Retinal pigment epithelial cell (primary cell): ENCODE data around the gene CES5A.
"Not testable (repeated sequence)": the region's sequence is repeated elsewhere in the genome, so short reads cannot be mapped to it uniquely, and the experiment has no call there.

Source experiments
- DNase-seq: peaks from one replicate; pipeline ENCODE4 v3.0.0-alpha.2; 2010; ENCODE audit warnings: low read depth
- H3K4me3 ChIP-seq: 2 replicates; pipeline ENCODE4 v1.5.1; 2011; ENCODE audit warnings: mild to moderate bottlenecking, low read length, control low read depth, moderate library complexity
- TF ChIP-seq, protein P1 (sequence below): conservative IDR thresholded peaks from 2 replicates; pipeline ENCODE4 v1.5.1; 2011; ENCODE audit warnings: low read depth, low read length, control low read depth, inconsistent platforms

CES5A gene

DNA sequence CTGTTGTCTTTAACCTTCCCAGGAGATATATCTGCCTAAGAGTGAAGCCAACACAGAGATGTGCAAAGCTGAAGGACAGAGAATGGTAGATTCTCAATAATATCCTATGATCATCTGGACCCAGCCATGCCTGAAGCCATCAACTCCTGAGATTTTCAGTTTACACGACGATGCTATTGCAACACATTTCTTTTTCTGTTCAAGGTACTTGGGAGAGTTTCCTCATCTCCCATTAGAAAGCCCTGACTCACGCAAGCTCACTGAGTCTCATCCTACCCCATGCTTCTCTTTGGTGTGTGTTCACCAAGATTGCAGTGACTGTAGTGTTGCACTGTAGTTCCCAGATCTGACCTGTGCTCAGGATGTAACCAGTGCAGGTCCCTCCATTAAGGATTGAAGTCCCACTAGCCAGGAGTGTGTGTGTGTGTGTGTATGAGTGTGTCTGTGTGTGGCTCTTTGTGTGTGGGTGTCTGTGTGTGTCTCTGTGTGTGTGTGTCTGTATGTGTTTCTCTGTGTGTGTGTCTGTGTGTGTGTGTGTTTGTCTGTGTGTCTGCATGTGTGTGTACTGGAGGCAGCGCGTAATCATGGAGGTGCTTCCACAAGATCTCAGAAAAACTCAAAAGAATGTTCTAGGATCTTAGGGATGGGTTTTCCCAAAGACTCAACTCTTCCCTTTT is 57.8 kb downstream of the CES5A start:
- DNase-seq, result no peak
- no peak overlapping the region for H3K4me3 ChIP-seq
- TF ChIP-seq, protein P1, sequence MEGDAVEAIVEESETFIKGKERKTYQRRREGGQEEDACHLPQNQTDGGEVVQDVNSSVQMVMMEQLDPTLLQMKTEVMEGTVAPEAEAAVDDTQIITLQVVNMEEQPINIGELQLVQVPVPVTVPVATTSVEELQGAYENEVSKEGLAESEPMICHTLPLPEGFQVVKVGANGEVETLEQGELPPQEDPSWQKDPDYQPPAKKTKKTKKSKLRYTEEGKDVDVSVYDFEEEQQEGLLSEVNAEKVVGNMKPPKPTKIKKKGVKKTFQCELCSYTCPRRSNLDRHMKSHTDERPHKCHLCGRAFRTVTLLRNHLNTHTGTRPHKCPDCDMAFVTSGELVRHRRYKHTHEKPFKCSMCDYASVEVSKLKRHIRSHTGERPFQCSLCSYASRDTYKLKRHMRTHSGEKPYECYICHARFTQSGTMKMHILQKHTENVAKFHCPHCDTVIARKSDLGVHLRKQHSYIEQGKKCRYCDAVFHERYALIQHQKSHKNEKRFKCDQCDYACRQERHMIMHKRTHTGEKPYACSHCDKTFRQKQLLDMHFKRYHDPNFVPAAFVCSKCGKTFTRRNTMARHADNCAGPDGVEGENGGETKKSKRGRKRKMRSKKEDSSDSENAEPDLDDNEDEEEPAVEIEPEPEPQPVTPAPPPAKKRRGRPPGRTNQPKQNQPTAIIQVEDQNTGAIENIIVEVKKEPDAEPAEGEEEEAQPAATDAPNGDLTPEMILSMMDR, result no peak

DNA sequence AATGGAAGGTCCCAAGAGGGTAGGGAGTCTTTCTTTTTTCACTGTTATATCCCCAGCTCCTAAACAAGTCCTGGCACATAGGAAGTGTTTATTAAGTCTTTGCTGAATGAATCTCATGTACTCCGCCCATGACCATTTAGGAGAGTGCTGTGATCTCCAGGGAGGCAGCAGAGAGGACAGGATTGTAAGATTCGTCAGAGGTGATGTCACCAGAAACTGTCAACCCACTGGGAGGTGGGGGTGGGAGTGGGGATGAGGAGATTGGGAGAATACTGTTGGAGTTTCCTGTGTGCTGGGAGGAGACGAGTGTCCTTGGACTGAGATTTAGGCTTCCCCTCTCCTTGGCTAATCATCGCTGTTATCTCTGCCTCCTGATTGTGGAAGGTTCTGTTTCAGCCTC is 59.0 kb downstream of the CES5A start:
- not testable (repeated sequence) for DNase-seq, H3K4me3 ChIP-seq

DNA sequence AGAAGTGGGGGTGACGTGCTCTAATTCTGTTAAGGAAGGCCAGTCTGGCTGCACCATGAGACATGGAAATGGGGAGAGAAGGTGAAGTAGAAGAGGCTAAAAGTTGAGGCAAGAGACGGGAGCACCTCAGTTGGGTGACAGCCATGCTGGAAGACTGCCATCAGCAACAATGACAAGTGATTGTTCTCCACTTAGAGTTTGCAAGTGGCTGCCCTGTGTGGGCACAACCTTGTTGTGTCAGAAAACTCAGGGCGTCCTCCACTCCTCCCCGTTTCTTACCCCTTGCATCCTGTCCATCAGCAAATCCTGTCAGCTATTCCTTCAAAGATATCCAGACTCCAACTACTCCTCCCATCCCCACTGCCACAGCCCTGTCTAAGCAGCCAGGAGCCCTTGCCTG is 59.9 kb downstream of the CES5A start:
- TF ChIP-seq, protein P1, result no peak
- H3K4me3 ChIP-seq, result no peak overlapping the region
- DNase-seq, result no peak

DNA sequence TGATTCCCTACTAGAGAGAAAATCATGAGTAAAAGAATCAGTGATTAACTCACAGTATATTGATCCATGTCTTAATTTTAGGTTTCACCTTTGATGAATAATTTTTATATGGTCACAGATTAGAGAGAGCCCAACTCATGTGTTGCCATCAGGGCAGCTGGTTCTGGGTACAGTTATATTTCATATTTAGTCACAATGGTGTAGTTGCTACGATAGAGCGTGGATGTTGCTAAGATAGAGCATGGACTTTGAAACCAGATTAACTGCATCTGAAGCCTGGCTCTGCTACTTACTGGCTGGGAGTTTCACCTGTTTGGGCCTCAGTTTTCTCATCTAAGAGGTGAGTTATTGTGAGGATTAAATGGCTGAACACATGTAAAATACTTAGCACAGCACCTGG is 61.0 kb downstream of the CES5A start:
- not testable (repeated sequence) for DNase-seq, H3K4me3 ChIP-seq

DNA sequence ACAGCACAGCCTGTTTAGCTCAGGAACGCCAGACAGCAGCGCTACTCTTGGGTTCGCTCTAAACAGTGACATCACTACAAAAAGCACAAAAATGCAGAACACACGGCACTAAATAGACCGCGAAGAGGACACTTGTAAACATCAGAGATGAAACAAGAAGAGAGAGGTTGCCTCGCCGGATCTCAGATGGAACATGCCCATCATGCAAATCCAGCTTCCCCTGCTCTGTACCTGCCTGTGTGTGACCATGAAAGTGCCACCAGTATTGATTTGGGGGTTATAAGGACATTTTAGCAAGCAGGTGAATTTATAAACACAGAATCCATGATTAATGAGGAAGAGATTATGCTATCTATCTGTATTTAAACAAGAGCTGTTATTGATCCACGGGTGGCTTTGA is 61.4 kb downstream of the CES5A start:
- not testable (repeated sequence) for DNase-seq, H3K4me3 ChIP-seq

DNA sequence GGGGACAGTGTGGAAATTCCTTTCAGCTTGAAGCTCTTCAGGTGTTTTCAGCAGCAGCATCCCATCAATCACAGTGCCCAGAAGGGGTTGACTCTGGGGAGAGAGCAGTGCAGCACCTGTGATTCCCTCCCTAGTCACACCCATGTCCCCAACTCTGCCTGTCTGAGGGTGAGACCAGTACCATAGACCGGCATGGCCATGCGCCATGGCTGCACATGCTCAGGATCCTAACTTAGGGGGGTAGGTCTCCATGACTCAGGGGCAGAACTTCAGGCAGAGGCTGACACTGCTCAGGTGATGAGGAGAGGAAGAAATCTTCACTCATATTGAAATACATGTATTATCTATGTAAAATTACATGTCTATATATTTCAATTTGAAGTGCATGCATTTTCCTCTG is 62.2 kb downstream of the CES5A start:
- TF ChIP-seq, protein P1, result no peak
- H3K4me3 ChIP-seq, result no peak overlapping the region
- DNase-seq, result no peak

DNA sequence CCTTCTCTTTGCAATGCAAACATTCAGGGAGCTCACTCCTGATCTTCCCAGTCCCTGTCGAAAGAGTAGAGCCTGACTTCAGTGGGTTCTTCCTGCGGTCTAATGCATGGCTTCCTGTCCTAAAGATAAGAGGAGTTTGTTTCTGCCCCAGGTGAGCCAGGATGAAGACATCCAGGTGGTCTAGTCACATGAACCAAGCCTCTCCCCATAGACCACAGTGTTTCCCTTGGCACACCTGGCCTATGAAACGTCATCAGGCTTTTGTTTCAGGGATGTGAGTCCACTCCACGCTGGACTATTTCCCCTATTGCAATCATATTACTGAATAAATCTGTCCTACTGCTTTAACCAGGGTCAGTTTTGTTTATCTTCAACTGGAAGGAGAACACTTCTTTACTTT is 63.4 kb downstream of the CES5A start:
- no peak overlapping the region for H3K4me3 ChIP-seq
- DNase-seq, result no peak
- TF ChIP-seq, protein P1, result no peak

DNA sequence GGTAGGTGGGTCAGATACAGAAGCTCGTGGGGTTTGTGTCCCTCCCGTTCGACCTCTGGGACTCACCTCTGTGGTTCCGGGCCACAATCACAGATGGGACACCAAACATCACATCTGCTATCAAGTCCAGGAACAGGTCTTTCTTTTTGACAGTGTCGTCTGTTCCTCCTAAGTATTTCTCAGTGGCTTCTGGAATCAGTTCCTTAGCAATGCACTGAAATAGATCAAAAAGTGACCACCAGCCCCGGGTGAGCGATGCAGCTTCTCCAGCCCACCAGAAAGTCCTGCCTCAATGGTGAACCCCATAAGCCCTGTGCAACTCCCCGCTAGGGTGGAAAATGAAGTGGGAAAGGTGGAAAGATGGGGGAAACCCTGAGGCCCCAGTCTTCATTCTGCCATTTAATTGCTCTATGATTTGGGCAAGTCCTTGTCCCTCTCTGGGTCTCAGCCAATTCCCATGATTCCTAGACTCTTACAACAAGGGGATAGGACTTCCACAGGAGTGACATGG is 64.7 kb downstream of the CES5A start:
- DNase-seq, result no peak
- H3K4me3 ChIP-seq, result no peak overlapping the region
- TF ChIP-seq, protein P1, result no peak

DNA sequence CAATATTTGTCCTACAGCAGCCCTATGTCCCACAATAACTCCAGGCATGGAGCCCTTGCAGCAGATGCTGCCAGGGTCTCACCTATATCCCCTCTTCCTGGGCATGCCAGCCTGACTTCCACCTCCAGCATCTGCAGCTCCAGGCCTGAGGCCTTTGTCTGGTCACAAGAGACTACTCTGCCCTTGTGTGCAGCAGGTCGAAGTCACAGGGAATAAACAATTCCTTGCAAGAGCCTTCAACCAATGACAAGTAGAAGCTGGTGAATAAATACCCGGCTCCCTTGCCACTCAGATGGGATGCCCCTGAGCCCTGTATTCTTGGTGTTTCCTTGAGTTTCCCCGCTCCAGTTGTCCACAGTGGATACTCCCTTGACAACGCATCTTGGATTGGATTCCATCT is 65.3 kb downstream of the CES5A start:
- H3K4me3 ChIP-seq, result no peak overlapping the region
- TF ChIP-seq, protein P1, result no peak
- no peak for DNase-seq
